Measurements from ENCODE around the gene ADGRB3.

Gene ADGRB3

DNA sequence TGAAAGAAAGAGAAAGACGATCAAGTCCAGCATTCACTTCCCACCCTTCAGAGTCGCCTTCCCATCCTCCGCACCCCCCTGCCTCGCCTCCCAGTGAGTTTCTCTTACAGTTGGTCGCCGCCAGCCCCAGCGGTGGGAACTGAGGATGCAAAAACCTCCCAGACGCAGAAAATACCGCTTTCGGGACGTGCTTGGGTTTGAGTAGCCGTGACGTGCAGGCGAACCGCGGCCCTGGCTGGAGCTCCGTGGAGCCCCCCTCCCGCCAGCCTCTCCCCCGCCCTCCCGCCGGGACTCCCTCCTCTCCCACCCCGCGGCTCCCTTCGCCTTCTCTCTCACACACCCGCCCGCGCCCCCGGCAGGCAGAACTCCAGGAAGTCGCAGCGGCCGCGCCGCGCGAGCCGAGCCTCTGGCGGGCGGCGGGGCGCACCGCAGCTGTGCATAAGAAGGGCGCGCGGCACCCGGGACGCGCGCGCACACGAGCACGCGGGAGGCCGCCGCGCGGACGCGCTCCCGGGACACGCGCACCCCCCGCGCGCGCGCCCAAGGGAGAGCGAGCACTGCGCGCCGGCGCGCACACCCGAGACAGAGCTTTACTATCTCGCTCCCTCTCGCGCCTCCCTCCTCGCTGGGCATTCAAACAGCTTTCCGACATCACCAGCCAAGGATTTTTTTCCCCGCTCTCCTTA is at the start of gene ADGRB3:
Gene ADGRB3 (plus strand): TSS at position 557 of the 686 bp plus-strand sequence. CDS start 3,394 bp downstream, outside the sequence.
- H3K27ac ChIP-seq (ENCODE audit: low read depth, low read length) = no peak within 1 kb of the TSS
- no peaks in the 10 kb centered on the region for H3K36me3 ChIP-seq (ENCODE audit: control insufficient read depth, insufficient read depth, low read length)
- peaks cover 7% of the 10 kb centered on the region for H3K4me1 ChIP-seq (ENCODE audit: control insufficient read depth, insufficient read depth, low read length)
- peak within 1 kb of the TSS; percentile 96 for H3K4me3 ChIP-seq (ENCODE audit: low read depth, low read length)
- H3K9ac ChIP-seq (ENCODE audit: low read length) = peak within 1 kb of the TSS; percentile 53
- H3K9me3 ChIP-seq (ENCODE audit: control insufficient read depth, insufficient read depth, low read depth, low read length) = no peaks in the 10 kb centered on the region
- peaks cover 77% of the 10 kb centered on the region for H3K27me3 ChIP-seq (ENCODE audit: control insufficient read depth, insufficient read depth, low read length)

DNA sequence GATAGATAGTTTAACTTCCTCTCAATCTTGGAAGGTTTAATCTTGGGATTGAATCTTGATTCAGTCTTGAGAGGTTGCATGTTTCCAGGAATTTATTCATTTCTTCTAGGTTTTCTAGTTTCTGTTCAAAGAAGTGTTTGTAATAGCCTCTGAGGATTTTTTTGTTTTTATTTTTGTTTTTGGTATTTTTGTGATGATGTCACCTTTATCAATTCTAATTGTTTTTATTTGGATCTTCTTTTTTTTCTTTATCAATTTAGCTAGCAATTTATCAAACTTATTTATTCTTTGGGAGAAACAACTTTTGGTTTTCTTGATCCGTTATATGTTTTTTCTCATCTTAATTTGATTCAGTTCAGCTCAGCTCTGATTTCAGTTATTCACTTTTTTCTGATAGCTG is 41.5 kb upstream of the ADGRB3 start:
- Histone ChIP-seq H3K4me1 (ENCODE audit: control insufficient read depth, insufficient read depth, low read length) (no peaks in the 10 kb centered on the region), H3K36me3 (ENCODE audit: control insufficient read depth, insufficient read depth, low read length) (no peaks in the 10 kb centered on the region), H3K27me3 (ENCODE audit: control insufficient read depth, insufficient read depth, low read length) (no peaks in the 10 kb centered on the region), H3K9ac (ENCODE audit: low read length) (no peak overlapping the region), H3K9me3 (ENCODE audit: control insufficient read depth, insufficient read depth, low read depth, low read length) (peaks cover 2% of the 10 kb centered on the region; the same call in 1 of the 2 replicates), H3K27ac (ENCODE audit: low read depth, low read length) (no peak overlapping the region), H3K4me3 (ENCODE audit: low read depth, low read length) (no peak overlapping the region)

DNA sequence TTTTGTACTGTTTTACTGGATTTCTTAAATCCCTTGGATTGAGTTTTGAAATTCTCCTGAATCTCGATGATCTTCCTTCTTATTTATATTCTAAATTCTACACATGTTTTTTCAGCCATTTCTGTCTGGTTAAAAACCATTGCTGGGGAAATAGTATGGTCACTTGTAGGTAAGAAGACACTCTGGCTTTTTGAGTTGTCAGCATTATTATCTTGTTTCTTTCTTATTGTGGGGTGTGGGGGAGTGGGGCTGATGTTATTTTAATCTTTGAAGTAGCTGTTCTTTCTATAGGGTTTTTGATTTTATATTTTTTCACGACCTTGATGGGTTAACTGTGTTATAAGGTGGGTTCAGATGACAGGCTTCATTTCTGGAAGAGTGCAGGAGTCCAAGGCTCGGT is 37.4 kb upstream of the ADGRB3 start:
- no peak overlapping the region for H3K9ac ChIP-seq (ENCODE audit: low read length)
- H3K27me3 ChIP-seq (ENCODE audit: control insufficient read depth, insufficient read depth, low read length) = no peaks in the 10 kb centered on the region
- H3K4me1 ChIP-seq (ENCODE audit: control insufficient read depth, insufficient read depth, low read length) = no peaks in the 10 kb centered on the region
- no peaks in the 10 kb centered on the region for H3K9me3 ChIP-seq (ENCODE audit: control insufficient read depth, insufficient read depth, low read depth, low read length)
- H3K36me3 ChIP-seq (ENCODE audit: control insufficient read depth, insufficient read depth, low read length) = no peaks in the 10 kb centered on the region
- no peak overlapping the region for H3K27ac ChIP-seq (ENCODE audit: low read depth, low read length)
- no peak overlapping the region for H3K4me3 ChIP-seq (ENCODE audit: low read depth, low read length)

DNA sequence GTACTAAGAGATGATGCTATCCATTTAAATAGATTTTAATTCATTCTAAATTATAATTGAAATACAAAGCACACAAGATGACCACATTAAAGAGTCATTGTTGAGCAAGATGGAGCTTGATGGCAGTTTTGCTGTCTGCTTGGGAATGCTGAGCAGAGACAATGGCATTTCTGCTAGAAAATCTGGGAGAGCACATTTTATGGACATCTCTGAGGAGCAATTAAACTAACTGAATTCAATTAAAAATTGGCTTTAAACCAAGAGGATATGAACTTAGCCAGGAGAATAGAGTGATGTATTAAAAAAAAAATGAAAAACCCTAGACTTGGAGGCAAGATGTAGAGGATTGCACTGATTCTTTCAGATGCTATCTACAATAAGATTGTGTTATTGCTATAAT is 19.1 kb upstream of the ADGRB3 start:
- H3K4me1 ChIP-seq (ENCODE audit: control insufficient read depth, insufficient read depth, low read length) = no peaks in the 10 kb centered on the region
- no peaks in the 10 kb centered on the region for H3K9me3 ChIP-seq (ENCODE audit: control insufficient read depth, insufficient read depth, low read depth, low read length)
- H3K27ac ChIP-seq (ENCODE audit: low read depth, low read length) = no peak overlapping the region
- H3K27me3 ChIP-seq (ENCODE audit: control insufficient read depth, insufficient read depth, low read length) = no peaks in the 10 kb centered on the region
- H3K36me3 ChIP-seq (ENCODE audit: control insufficient read depth, insufficient read depth, low read length) = no peaks in the 10 kb centered on the region
- no peak overlapping the region for H3K9ac ChIP-seq (ENCODE audit: low read length)
- no peak overlapping the region for H3K4me3 ChIP-seq (ENCODE audit: low read depth, low read length)

DNA sequence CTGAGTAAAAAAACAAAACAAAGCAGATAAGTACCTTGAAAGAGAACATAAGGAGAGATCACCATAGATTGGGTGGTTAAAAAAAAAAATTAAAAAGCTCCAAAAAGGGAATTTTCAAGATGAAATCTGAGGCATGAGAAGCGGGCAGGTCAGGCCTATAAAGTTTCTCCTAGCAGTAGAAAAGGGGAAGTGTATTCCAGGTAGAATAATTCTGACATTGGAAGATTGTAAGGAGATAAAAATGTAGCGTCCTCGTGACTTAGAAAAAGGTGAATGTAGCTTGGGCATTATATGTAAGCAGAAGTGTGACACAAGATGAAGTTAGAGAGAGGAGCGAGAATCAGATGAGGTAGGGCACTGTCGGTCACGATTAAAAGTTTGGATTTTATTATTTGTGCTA is 9.1 kb upstream of the ADGRB3 start:
- H3K36me3 ChIP-seq (ENCODE audit: control insufficient read depth, insufficient read depth, low read length) = no peaks in the 10 kb centered on the region
- no peak overlapping the region for H3K27ac ChIP-seq (ENCODE audit: low read depth, low read length)
- no peaks in the 10 kb centered on the region; the same call in 1 of the 2 replicates for H3K27me3 ChIP-seq (ENCODE audit: control insufficient read depth, insufficient read depth, low read length)
- H3K4me1 ChIP-seq (ENCODE audit: control insufficient read depth, insufficient read depth, low read length) = peaks cover 6% of the 10 kb centered on the region; the same call in 1 of the 2 replicates
- no peaks in the 10 kb centered on the region for H3K9me3 ChIP-seq (ENCODE audit: control insufficient read depth, insufficient read depth, low read depth, low read length)
- H3K9ac ChIP-seq (ENCODE audit: low read length) = no peak overlapping the region
- H3K4me3 ChIP-seq (ENCODE audit: low read depth, low read length) = no peak overlapping the region

DNA sequence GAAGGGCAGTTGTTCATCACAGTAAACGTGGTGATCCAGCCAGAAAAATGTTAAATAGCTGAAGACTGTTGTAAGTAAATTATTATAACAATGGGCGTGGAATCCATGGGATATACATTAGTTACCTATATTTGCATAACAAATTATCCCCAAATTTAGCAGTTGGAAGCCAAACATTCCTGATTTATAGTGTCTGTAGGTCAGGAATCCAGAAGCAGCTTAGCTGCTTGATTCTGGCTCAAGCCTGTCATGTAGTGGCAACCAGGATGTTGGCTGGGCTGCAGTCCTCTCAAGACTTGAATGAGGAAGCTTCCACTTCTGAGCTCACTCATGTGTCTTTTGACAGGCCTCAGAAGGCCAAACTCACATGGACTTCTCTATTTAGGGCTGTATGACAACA is 6.9 kb upstream of the ADGRB3 start:
- Histone ChIP-seq H3K9ac (ENCODE audit: low read length) (no peak overlapping the region), H3K9me3 (ENCODE audit: control insufficient read depth, insufficient read depth, low read depth, low read length) (no peaks in the 10 kb centered on the region), H3K36me3 (ENCODE audit: control insufficient read depth, insufficient read depth, low read length) (no peaks in the 10 kb centered on the region), H3K4me3 (ENCODE audit: low read depth, low read length) (no peak overlapping the region), H3K27me3 (ENCODE audit: control insufficient read depth, insufficient read depth, low read length) (peaks cover 14% of the 10 kb centered on the region), H3K27ac (ENCODE audit: low read depth, low read length) (no peak overlapping the region), H3K4me1 (ENCODE audit: control insufficient read depth, insufficient read depth, low read length) (peaks cover 6% of the 10 kb centered on the region; the same call in 1 of the 2 replicates)

DNA sequence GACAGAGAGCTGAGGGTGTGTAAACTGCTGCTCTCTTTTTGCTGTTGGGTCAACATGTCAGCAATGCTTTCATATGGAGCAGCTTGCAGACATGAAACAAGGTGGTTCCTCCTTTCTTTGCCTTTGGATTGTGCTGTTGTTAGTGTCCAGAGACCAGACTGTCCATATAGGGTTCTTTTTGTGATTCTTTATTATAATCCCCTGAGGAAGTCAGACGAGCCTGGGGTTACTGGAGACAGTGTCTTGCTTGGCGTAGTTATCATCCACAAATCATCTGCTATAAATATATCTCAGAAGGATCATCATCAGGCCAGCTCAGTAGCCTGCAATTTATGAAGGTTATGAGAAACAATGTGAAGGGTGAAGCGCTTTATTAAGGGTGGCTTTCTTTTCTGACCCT is 2.3 kb upstream of the ADGRB3 start:
- H3K36me3 ChIP-seq (ENCODE audit: control insufficient read depth, insufficient read depth, low read length) = no peaks in the 10 kb centered on the region
- no peak overlapping the region for H3K27ac ChIP-seq (ENCODE audit: low read depth, low read length)
- H3K9ac ChIP-seq (ENCODE audit: low read length) = no peak overlapping the region
- peaks cover 10% of the 10 kb centered on the region for H3K4me1 ChIP-seq (ENCODE audit: control insufficient read depth, insufficient read depth, low read length)
- H3K9me3 ChIP-seq (ENCODE audit: control insufficient read depth, insufficient read depth, low read depth, low read length) = no peaks in the 10 kb centered on the region
- H3K27me3 ChIP-seq (ENCODE audit: control insufficient read depth, insufficient read depth, low read length) = peaks cover 56% of the 10 kb centered on the region
- H3K4me3 ChIP-seq (ENCODE audit: low read depth, low read length) = no peak overlapping the region

DNA sequence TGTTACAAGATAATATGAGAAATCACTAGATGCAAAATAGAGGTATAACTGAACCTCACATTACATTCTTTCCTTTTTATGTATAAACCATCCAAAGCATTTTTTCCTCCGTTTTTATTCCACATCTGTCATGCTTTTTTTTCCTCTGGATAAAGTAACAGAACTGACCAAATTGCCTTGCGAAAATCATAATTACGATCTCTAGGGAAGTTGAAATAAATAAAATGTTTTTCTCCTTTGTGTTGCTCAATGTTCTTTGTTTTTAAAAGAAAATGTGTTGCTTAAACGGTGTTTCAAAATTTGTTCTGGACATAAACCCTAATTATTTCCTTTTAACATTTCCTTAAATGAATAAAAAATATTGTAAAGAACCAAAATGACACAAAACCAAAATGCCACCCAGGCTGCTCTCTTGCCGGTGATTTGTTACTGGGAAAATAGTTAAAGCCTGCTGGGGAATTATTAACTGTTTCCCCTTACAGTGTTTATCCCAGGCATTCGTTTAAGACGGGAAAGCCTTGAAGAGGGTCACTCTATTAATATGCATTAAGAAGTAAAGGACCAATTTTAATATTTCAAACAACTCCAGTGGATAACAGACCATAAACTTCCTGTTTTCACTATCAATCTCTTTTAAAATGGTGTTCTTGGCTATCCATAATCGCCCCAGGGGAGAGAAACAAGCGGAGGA is 1.7 kb upstream of the ADGRB3 start:
- Histone ChIP-seq H3K27ac (ENCODE audit: low read depth, low read length) (no peak overlapping the region), H3K4me3 (ENCODE audit: low read depth, low read length) (peak overlapping the region; percentile 96), H3K4me1 (ENCODE audit: control insufficient read depth, insufficient read depth, low read length) (peaks cover 7% of the 10 kb centered on the region), H3K27me3 (ENCODE audit: control insufficient read depth, insufficient read depth, low read length) (peaks cover 62% of the 10 kb centered on the region), H3K9me3 (ENCODE audit: control insufficient read depth, insufficient read depth, low read depth, low read length) (no peaks in the 10 kb centered on the region), H3K9ac (ENCODE audit: low read length) (no peak overlapping the region), H3K36me3 (ENCODE audit: control insufficient read depth, insufficient read depth, low read length) (no peaks in the 10 kb centered on the region)

DNA sequence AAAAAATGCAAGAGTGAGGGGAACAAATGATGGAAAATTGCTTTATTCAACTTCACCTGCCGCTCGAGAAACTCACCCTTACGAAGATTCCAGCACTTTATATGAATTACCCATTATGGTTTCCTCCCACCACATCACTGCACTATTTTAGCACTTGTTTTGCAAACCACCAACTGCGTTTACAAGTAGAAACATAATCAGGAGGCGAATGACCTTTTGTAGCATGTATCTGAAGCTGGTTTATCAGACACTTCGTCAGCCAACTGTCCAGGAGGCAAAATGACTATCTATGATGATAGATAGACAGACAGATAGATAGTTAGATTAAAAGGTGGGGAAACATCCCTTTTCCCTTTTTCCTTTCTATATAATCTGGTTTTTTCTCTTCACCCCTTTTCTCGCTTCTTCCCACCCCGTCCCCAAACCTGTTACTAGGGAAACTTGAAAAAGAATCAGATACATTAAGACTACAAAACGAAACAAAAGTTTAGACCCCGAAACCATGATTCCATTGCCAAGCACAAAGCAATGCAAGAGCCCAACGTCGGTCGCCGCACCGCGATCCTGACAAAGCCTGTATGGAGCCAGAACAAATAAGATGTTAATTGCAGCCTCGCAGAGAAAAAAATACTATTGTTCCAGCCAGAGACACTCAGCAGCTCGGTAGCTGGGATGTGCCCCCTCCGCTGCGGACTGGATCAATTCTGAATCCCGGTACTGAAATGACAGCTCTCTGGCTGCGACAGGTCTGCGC is 933 bp upstream of the ADGRB3 start:
- peak overlapping the region; percentile 46 for H3K9ac ChIP-seq (ENCODE audit: low read length)
- H3K27me3 ChIP-seq (ENCODE audit: control insufficient read depth, insufficient read depth, low read length) = peaks cover 70% of the 10 kb centered on the region
- H3K4me3 ChIP-seq (ENCODE audit: low read depth, low read length) = peak overlapping the region; percentile 96
- peaks cover 7% of the 10 kb centered on the region for H3K4me1 ChIP-seq (ENCODE audit: control insufficient read depth, insufficient read depth, low read length)
- H3K27ac ChIP-seq (ENCODE audit: low read depth, low read length) = no peak overlapping the region
- H3K9me3 ChIP-seq (ENCODE audit: control insufficient read depth, insufficient read depth, low read depth, low read length) = no peaks in the 10 kb centered on the region
- no peaks in the 10 kb centered on the region for H3K36me3 ChIP-seq (ENCODE audit: control insufficient read depth, insufficient read depth, low read length)

DNA sequence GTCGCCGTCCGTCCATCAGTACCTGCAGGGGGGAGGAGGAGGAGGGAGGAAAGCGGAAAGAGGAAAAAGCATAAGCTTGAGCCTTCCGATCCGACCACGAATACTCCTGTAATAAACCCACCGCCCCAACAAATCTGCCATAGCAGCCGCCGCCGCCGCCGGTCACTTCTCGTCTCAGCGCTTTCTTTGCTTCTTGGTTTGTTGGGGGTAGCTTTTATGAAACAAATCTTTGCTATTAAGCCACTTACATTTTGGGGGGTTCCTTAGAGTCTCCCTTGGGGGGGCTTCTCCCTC is 277 bp downstream of the ADGRB3 start:
- peak overlapping the region; percentile 53 for H3K9ac ChIP-seq (ENCODE audit: low read length)
- peak overlapping the region; percentile 96 for H3K4me3 ChIP-seq (ENCODE audit: low read depth, low read length)
- H3K4me1 ChIP-seq (ENCODE audit: control insufficient read depth, insufficient read depth, low read length) = peaks cover 10% of the 10 kb centered on the region
- no peak overlapping the region for H3K27ac ChIP-seq (ENCODE audit: low read depth, low read length)
- no peaks in the 10 kb centered on the region for H3K36me3 ChIP-seq (ENCODE audit: control insufficient read depth, insufficient read depth, low read length)
- H3K27me3 ChIP-seq (ENCODE audit: control insufficient read depth, insufficient read depth, low read length) = peaks cover 82% of the 10 kb centered on the region
- no peaks in the 10 kb centered on the region for H3K9me3 ChIP-seq (ENCODE audit: control insufficient read depth, insufficient read depth, low read depth, low read length)

Data from HUES6 (cell line).